ENCODE data around the gene HYAL1.

The HYAL1 gene

GRCh38 chr3:50255251-50255615 lies 48.1 kb downstream of the HYAL1 start:
- no peak for DNase-seq
- TF ChIP-seq POLR2A (IDR thresholded peaks at IDR 0.05; ENCODE audit: low read length) (no peak), GATA1 (IDR thresholded peaks at IDR 0.05; ENCODE audit: low read depth, low read length) (no peak)

- DNase-seq = no peak
- TF ChIP-seq POLR2A (IDR thresholded peaks at IDR 0.05; ENCODE audit: low read length) (no peak), GATA1 (IDR thresholded peaks at IDR 0.05; ENCODE audit: low read depth, low read length) (no peak)
Measured at GRCh38 chr3:50254577-50255250, 48.7 kb downstream of the HYAL1 start.

GRCh38 chr3:50251220-50251619 lies 52.2 kb downstream of the HYAL1 start:
- TF ChIP-seq POLR2A (IDR thresholded peaks at IDR 0.05; ENCODE audit: low read length) = no peak
- no peak for TF ChIP-seq GATA1 (IDR thresholded peaks at IDR 0.05; ENCODE audit: low read depth, low read length)
- peak; percentile 78 to 82 for DNase-seq

GRCh38 chr3:50250514-50250913 lies 52.9 kb downstream of the HYAL1 start:
- DNase-seq = no peak
- TF ChIP-seq GATA1 (IDR thresholded peaks at IDR 0.05; ENCODE audit: low read depth, low read length) = no peak
- TF ChIP-seq POLR2A (IDR thresholded peaks at IDR 0.05; ENCODE audit: low read length) = no peak

Data from erythroblast (primary cell).